22Rv1 (cell line): ENCODE measurements around the gene FAHD1.

Source experiments
- CTCF ChIP-seq: fragments of 450-650 bp; IDR thresholded peaks from 2 replicates; pipeline ENCODE4 v1.5.1; 2017; ENCODE audit warnings: mild to moderate bottlenecking
- ZFX ChIP-seq: fragments of 450-650 bp; IDR thresholded peaks from 2 replicates; pipeline ENCODE4 v1.6.1; 2017; ENCODE audit warnings: antibody characterized with exemption, borderline replicate concordance

DNA sequence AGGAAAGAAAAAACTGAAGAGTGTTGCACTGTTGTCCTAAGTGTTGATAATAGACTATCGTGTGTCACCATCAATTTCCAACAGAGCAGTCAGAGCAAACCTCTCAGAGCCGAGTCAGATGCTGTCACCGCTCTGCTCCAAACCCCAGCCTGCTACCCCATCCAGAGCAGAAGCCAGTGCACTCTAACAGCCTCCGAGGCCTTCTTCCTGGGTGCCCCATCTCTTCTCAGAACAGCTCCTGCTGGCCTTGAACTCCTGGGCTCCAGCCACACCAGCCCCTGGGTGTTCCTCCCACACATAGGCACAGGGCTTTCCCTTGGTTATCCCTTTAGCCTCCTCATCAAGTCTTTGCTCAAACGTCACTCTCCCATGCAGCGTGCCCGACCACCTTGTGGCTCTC lies 24.0 kb downstream of the FAHD1 start:
- TF ChIP-seq CTCF (no peak), ZFX (no peak)
